CD14-positive monocyte (primary cell): ENCODE measurements around the gene PIWIL4. TPM values are rescaled to one million over a fixed set of nuclear protein-coding genes. Genes with fewer than 3 reads are reported as not detected.

Source experiments
- DNase-seq, 3 donors: peaks; one replicate each; pipeline ENCODE4 v3.0.0-alpha.2; 2011 to 2022
- H2AFZ ChIP-seq: 2 replicates; pipeline ENCODE4 v1.6.0; 2012; ENCODE audit warnings: mild to moderate bottlenecking, low read depth, low read length, inconsistent platforms; ENCODE audit not compliant: insufficient read depth, poor library complexity, severe bottlenecking
- H3K27ac ChIP-seq, 2 donors: 1 replicate in 1 of 2; 2 replicates in 1 of 2; pipeline ENCODE4 v1.5.1; 2012 to 2013; ENCODE audit warnings: low read length in 2 of 2, control low read depth in 1 of 2, inconsistent platforms in 1 of 2, low read depth in 1 of 2, mild to moderate bottlenecking in 1 of 2
- H3K27me3 ChIP-seq, 2 donors: one replicate each; pipeline versions ENCODE4 v1.6.0 to v1.6.1; 2011 to 2013; ENCODE audit warnings: low read length in 2 of 2; ENCODE audit not compliant: control insufficient read depth in 2 of 2, insufficient read depth in 2 of 2
- H3K36me3 ChIP-seq, 2 donors: replicated peaks in 1 of 2; 1 replicate in 1 of 2; 2 replicates in 1 of 2; pipeline versions ENCODE4 v1.5.1 to v1.6.1; 2012 to 2013; ENCODE audit warnings: low read length in 2 of 2, control low read depth in 1 of 2, inconsistent platforms in 1 of 2, mild to moderate bottlenecking in 1 of 2; ENCODE audit not compliant: insufficient read depth in 2 of 2, control insufficient read depth in 1 of 2
- H3K4me1 ChIP-seq, 2 donors: 1 replicate in 1 of 2; 2 replicates in 1 of 2; pipeline versions ENCODE4 v1.5.1 to v1.6.1; 2012 to 2013; ENCODE audit warnings: low read length in 2 of 2, control low read depth in 1 of 2, inconsistent platforms in 1 of 2, mild to moderate bottlenecking in 1 of 2, moderate library complexity in 1 of 2; ENCODE audit not compliant: insufficient read depth in 2 of 2, control insufficient read depth in 1 of 2
- H3K4me2 ChIP-seq: replicated peaks from 2 replicates; pipeline ENCODE3; 2012; ENCODE audit warnings: low read length, moderate library complexity, mild to moderate bottlenecking; ENCODE audit not compliant: poor library complexity, severe bottlenecking; ENCODE audit errors: extremely low read depth
- H3K4me3 ChIP-seq, 3 experiments: fragments of 200-600 bp in 1 of 3; sonication (generic) in 1 of 3; replicated peaks in 1 of 3; 1 replicate in 2 of 3; 2 replicates in 1 of 3; pipeline ENCODE4 v1.5.1; 2011 to 2013; ENCODE audit warnings: low read length in 3 of 3, mild to moderate bottlenecking in 3 of 3, control low read depth in 2 of 3, low read depth in 2 of 3, inconsistent platforms in 1 of 3, moderate library complexity in 1 of 3
- H3K79me2 ChIP-seq: 2 replicates; pipeline ENCODE4 v1.6.0; 2012; ENCODE audit warnings: mild to moderate bottlenecking, control low read depth, inconsistent platforms, low read length, moderate library complexity; ENCODE audit not compliant: insufficient read depth
- H3K9ac ChIP-seq: 2 replicates; pipeline ENCODE4 v1.6.0; 2017; ENCODE audit warnings: low read length, mild to moderate bottlenecking; ENCODE audit not compliant: insufficient read depth, poor library complexity, severe bottlenecking
- H3K9me3 ChIP-seq, 2 donors: replicated peaks in 1 of 2; 1 replicate in 1 of 2; 2 replicates in 1 of 2; pipeline versions ENCODE4 v1.5.1 to v1.6.1; 2012 to 2013; ENCODE audit warnings: low read length in 2 of 2, control low read depth in 1 of 2; ENCODE audit not compliant: control insufficient read depth in 1 of 2, insufficient read depth in 1 of 2
- H4K20me1 ChIP-seq: 2 replicates; pipeline ENCODE4 v1.6.0; 2012; ENCODE audit warnings: mild to moderate bottlenecking, low read length, control low read depth, moderate library complexity; ENCODE audit not compliant: insufficient read depth
- H3K27ac Mint-ChIP-seq, 7 donors: one replicate each; pipeline ENCODE4 v1.8.0; 2020; ENCODE audit warnings: mild to moderate bottlenecking in 7 of 7, mixed read lengths in 7 of 7, moderate library complexity in 6 of 7, inconsistent platforms in 2 of 7
- H3K27me3 Mint-ChIP-seq, 3 donors: one replicate each; pipeline ENCODE4 v1.8.0; 2021 to 2022; ENCODE audit warnings: low read depth in 3 of 3, mild to moderate bottlenecking in 3 of 3, mixed read lengths in 3 of 3, moderate library complexity in 3 of 3, inconsistent platforms in 1 of 3
- H3K36me3 Mint-ChIP-seq, 2 donors: one replicate each; pipeline ENCODE4 v1.8.0; 2020; ENCODE audit warnings: mixed read lengths in 2 of 2, inconsistent platforms in 1 of 2, mild to moderate bottlenecking in 1 of 2
- H3K4me1 Mint-ChIP-seq: one replicate; pipeline ENCODE4 v1.8.0; 2020; ENCODE audit warnings: mild to moderate bottlenecking, mixed read lengths
- H3K4me3 Mint-ChIP-seq, 2 donors: one replicate each; pipeline ENCODE4 v1.8.0; 2020; ENCODE audit warnings: mild to moderate bottlenecking in 2 of 2, mixed read lengths in 2 of 2, moderate library complexity in 1 of 2
- H3K9me3 Mint-ChIP-seq, 7 donors: one replicate each; pipeline ENCODE4 v1.8.0; 2020 to 2022; ENCODE audit warnings: mixed read lengths in 7 of 7, mild to moderate bottlenecking in 6 of 7, moderate library complexity in 6 of 7, inconsistent platforms in 2 of 7
- WGBS: methylation state at CpG from one replicate; pipeline ENCODE4 v1.1.5; 2013; ENCODE audit warnings: missing lambda C conversion rate; ENCODE audit not compliant: insufficient coverage; 5-methylcytosine and 5-hydroxymethylcytosine counted together
- intact Hi-C, 2 donors: fragments of 100-400 bp; cut with micrococcal nuclease; formaldehyde crosslinking; loops; one replicate each; pipeline versions ENCODE4 v1.15.0 to v1.15.1; 2023
- polyA plus RNA-seq, 3 donors: library from polyadenylated mRNA; depleted of rRNA in 1 of 3; unstranded in 2 of 3; stranded (reverse) in 1 of 3; fragments of 300-500 nt in 2 of 3; fragments of >200 nt in 1 of 3; fragmentation: Illumina TruSeq in 2 of 3; gene quantifications; 1 replicate in 2 of 3; 2 replicates in 1 of 3; pipeline ENCODE4 v1.2.3, GENCODE V29; 2012 to 2021
- TF ChIP-seq, protein P1 (sequence below): fragments of 200-600 bp; IDR thresholded peaks from one replicate; pipeline ENCODE4 v1.8.0; 2022; ENCODE audit warnings: antibody characterized with exemption, mild to moderate bottlenecking

PIWIL4 gene
- polyA plus RNA-seq, 3 donors: 0.98 to 14.2 (median 1.1) TPM

GRCh38 chr11:94655291-94655690 is 88.1 kb downstream of the PIWIL4 start:
- H4K20me1 ChIP-seq: no peaks in the 10 kb centered on the region
- 100% methylated on average over 2 of the region's 3 CpGs for WGBS
- H3K27me3 ChIP-seq: no peaks in the 10 kb centered on the region
- H3K36me3 ChIP-seq: no peaks in the 10 kb centered on the region
- Mint-ChIP-seq H3K36me3 (peaks cover 3% of the 10 kb centered on the region in 2 donors), H3K27me3 (peaks cover 0 to 4% (median 1%) of the 10 kb centered on the region in 3 donors), H3K4me1 (peaks cover 12% of the 10 kb centered on the region), H3K4me3 (no peak overlapping the region), H3K27ac (no peak overlapping the region), H3K9me3 (no peaks in the 10 kb centered on the region)
- no peak overlapping the region for H3K4me3 ChIP-seq
- H3K79me2 ChIP-seq: no peaks in the 10 kb centered on the region
- intact Hi-C loops: no loop called here
- peaks cover 11 to 12% of the 10 kb centered on the region in 2 donors for H3K4me1 ChIP-seq
- no peak overlapping the region for H3K9ac ChIP-seq
- H3K9me3 ChIP-seq: no peaks in the 10 kb centered on the region
- no peak for DNase-seq
- H3K4me2 ChIP-seq: no peak overlapping the region
- H3K27ac ChIP-seq: no peak overlapping the region
- no peak overlapping the region for H2AFZ ChIP-seq
- TF ChIP-seq, protein P1, sequence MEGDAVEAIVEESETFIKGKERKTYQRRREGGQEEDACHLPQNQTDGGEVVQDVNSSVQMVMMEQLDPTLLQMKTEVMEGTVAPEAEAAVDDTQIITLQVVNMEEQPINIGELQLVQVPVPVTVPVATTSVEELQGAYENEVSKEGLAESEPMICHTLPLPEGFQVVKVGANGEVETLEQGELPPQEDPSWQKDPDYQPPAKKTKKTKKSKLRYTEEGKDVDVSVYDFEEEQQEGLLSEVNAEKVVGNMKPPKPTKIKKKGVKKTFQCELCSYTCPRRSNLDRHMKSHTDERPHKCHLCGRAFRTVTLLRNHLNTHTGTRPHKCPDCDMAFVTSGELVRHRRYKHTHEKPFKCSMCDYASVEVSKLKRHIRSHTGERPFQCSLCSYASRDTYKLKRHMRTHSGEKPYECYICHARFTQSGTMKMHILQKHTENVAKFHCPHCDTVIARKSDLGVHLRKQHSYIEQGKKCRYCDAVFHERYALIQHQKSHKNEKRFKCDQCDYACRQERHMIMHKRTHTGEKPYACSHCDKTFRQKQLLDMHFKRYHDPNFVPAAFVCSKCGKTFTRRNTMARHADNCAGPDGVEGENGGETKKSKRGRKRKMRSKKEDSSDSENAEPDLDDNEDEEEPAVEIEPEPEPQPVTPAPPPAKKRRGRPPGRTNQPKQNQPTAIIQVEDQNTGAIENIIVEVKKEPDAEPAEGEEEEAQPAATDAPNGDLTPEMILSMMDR: no peak

- Mint-ChIP-seq H3K4me3 (no peak overlapping the region), H3K9me3 (no peaks in the 10 kb centered on the region), H3K27ac (no peak overlapping the region), H3K27me3 (peaks cover 0 to 4% (median 1%) of the 10 kb centered on the region in 3 donors), H3K4me1 (peaks cover 5% of the 10 kb centered on the region), H3K36me3 (no peaks in the 10 kb centered on the region)
- Histone ChIP-seq H3K9me3 (no peaks in the 10 kb centered on the region), H3K27ac (no peak overlapping the region), H2AFZ (no peak overlapping the region), H3K4me3 (no peak overlapping the region), H3K9ac (no peak overlapping the region), H3K4me2 (no peak overlapping the region), H3K27me3 (no peaks in the 10 kb centered on the region), H3K79me2 (no peaks in the 10 kb centered on the region), H4K20me1 (no peaks in the 10 kb centered on the region), H3K36me3 (no peaks in the 10 kb centered on the region), H3K4me1 (peaks cover 5% of the 10 kb centered on the region in 2 donors)
- intact Hi-C loops: no loop called here
- no peak for DNase-seq
- no CpG with 5 or more reads among the region's 1 CpG for WGBS
- TF ChIP-seq, protein P1: no peak
These were observed 88.8 kb downstream of the PIWIL4 start for GRCh38 chr11:94655956-94656355.
